PC-3 (cell line): ENCODE measurements around the gene HSD17B14.

Experiments
- EZH2 ChIP-seq: fragments of 300-600 bp; sonication (generic); IDR thresholded peaks from one replicate; pipeline ENCODE4 v1.6.1; 2017; ENCODE audit warnings: antibody characterized with exemption, mild to moderate bottlenecking, low read length; ENCODE audit not compliant: unreplicated experiment
- TF ChIP-seq, protein P1 (sequence below): fragments of 300-600 bp; sonication (generic); conservative IDR thresholded peaks from 2 replicates; pipeline ENCODE4 v1.5.1; 2017; ENCODE audit warnings: antibody characterized with exemption, low read depth, mild to moderate bottlenecking, low read length

DNA sequence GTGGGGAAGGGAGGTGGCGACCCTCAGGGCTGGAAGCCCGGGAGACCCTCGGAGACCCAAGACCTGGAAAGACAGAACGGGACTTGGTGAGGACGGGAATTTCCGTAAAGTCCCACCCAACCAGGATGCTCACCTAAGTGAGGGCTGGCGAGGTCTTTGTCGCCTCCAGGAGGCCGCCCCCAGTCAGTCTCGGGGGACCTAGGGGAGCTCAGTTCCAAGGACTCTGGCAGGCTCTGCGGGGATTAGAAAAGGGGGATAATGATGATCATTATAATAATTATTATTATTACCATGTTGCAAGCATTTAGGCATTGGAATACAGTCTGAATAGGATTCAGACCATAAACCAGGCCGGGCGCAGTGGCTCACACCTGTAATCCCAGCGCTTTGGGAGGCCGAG, 9.1 kb upstream of the HSD17B14 start:
- no peak for TF ChIP-seq EZH2
- TF ChIP-seq, protein P1, sequence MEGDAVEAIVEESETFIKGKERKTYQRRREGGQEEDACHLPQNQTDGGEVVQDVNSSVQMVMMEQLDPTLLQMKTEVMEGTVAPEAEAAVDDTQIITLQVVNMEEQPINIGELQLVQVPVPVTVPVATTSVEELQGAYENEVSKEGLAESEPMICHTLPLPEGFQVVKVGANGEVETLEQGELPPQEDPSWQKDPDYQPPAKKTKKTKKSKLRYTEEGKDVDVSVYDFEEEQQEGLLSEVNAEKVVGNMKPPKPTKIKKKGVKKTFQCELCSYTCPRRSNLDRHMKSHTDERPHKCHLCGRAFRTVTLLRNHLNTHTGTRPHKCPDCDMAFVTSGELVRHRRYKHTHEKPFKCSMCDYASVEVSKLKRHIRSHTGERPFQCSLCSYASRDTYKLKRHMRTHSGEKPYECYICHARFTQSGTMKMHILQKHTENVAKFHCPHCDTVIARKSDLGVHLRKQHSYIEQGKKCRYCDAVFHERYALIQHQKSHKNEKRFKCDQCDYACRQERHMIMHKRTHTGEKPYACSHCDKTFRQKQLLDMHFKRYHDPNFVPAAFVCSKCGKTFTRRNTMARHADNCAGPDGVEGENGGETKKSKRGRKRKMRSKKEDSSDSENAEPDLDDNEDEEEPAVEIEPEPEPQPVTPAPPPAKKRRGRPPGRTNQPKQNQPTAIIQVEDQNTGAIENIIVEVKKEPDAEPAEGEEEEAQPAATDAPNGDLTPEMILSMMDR, result no peak
